Choroid plexus epithelial cell (primary cell): Measurements from ENCODE around the gene PRKAG2.

ENCODE experiments used
- DNase-seq: peaks from one replicate; pipeline ENCODE4 v3.0.0-alpha.2; 2010; ENCODE audit warnings: low read depth
- H3K4me3 ChIP-seq: 2 replicates; pipeline ENCODE4 v1.5.1; 2011; ENCODE audit warnings: low read depth, mild to moderate bottlenecking, control low read depth, low read length, moderate library complexity
- TF ChIP-seq, protein P1 (sequence below): conservative IDR thresholded peaks from 2 replicates; pipeline ENCODE4 v1.5.1; 2011; ENCODE audit warnings: low read depth, mild to moderate bottlenecking, control low read depth, inconsistent platforms, low read length, moderate library complexity

Gene PRKAG2

DNA sequence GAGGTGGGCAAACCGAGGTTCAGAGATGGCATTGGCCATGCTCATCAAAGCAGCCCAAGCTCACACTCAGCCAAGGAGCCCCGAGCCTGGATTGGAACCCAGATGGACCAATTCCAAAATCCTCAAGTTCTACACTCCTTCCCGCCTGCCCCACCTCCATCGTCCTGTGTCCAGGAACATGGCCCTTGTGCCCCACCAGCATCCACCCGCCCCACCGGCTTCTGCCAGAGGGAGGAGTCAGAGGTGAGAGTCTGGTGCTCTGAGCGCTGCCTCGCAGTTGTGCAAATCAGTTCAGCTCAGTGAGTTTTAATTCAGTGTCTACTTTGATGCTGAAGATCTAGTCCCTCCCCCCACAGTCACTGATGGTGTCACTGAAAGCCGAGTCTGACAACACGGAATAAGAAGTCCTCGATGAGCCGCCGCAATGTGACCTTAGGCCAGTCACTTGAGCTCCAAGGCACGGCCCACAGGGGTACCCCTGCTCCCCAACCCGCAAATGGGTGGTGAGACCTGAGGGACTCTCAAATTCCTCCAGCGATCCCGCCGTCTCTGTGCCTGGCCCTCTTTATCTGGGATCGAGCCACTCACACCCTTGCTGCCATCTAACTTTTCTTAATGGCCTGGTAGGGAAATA lies 26.3 kb downstream of the PRKAG2 start:
- DNase-seq, result no peak
- no peak overlapping the region for H3K4me3 ChIP-seq
- TF ChIP-seq, protein P1, sequence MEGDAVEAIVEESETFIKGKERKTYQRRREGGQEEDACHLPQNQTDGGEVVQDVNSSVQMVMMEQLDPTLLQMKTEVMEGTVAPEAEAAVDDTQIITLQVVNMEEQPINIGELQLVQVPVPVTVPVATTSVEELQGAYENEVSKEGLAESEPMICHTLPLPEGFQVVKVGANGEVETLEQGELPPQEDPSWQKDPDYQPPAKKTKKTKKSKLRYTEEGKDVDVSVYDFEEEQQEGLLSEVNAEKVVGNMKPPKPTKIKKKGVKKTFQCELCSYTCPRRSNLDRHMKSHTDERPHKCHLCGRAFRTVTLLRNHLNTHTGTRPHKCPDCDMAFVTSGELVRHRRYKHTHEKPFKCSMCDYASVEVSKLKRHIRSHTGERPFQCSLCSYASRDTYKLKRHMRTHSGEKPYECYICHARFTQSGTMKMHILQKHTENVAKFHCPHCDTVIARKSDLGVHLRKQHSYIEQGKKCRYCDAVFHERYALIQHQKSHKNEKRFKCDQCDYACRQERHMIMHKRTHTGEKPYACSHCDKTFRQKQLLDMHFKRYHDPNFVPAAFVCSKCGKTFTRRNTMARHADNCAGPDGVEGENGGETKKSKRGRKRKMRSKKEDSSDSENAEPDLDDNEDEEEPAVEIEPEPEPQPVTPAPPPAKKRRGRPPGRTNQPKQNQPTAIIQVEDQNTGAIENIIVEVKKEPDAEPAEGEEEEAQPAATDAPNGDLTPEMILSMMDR, result no peak

DNA sequence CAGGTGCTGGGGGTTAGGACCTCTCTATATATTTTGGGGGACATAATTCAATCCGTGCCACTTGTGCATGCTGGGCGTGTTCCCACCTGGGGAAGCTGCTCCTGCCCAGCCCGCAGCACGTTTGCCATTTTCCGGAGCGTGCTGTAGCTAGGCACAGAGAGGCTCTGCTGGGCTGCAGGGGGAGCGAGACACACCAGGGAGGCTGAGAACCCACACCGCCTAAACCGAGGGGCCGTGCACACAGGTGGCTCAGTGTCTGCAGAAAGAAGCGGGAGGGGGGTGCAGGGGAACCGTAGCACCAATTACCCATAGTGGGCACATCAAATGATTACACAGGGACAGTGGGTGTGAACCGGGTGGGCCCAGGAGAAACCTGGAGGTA lies 27.0 kb downstream of the PRKAG2 start:
- no peak overlapping the region for H3K4me3 ChIP-seq
- TF ChIP-seq, protein P1, result no peak
- DNase-seq, result no peak

DNA sequence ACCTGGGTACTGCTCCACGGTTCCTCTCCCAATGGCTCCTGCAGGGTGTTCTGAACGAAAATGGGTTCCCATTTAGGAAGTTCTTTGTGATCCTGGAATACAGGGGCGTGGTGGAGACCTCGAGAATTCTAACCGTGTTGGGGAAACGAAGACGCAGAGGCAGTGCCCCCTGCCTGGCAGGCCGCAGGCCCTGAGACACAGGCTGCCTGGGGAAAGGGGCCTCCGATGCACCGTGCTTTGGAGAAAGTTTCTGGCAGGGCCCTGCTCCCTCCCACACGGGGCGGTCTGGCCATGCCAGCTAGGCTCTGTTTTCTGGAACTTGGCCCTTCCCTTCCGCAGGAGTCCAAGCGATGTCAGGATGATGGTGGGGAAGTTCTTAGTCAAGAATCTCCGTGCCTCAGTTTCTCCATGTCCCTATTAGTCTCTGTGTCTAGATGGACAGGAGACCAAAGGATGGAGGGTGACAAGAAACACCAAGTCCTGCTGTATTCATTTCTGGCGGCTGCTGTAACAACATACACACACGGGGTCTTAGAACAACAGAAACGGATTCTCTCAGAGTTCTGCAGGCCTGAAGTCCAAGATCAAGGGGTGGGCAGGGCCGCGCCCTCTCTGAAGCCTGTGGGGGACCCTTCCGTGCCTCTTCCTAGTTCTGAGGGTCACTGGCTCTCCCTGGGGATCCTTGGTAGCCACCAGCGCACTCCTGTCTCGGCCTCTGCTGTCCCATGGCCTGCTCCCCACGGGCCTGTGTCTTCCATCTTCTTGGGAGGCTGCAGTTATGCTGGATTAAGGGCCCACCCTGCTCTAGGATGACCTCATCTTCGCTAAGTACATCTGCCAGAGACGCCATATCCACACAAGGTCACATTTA lies 27.7 kb downstream of the PRKAG2 start:
- no peak overlapping the region for H3K4me3 ChIP-seq
- TF ChIP-seq, protein P1, result no peak

DNA sequence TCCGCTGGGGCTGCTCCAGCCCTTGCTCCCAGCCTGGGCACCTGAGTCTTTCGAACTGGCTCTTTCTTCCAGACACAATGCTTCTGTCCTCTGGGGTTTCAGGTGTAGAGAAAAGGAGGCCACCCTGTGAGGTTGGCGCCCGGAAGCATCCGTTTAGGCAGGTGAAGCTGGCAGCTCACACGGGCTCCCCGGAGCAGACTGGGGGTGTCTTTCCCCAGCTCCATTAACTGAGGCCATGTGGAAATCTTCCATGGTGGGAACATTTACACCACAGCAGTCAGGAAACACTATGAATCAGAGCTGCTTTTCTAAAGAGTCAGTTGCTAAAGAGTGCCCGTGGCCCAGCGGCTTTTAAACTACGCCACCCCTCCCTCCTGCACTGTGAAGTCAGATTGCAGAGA lies 29.2 kb downstream of the PRKAG2 start:
- TF ChIP-seq, protein P1, result no peak
- DNase-seq, result peak; percentile 69
- H3K4me3 ChIP-seq, result no peak overlapping the region

More for the DNA sequence above, 27.7 kb downstream of the PRKAG2 start:
- DNase-seq, result no peak

DNA sequence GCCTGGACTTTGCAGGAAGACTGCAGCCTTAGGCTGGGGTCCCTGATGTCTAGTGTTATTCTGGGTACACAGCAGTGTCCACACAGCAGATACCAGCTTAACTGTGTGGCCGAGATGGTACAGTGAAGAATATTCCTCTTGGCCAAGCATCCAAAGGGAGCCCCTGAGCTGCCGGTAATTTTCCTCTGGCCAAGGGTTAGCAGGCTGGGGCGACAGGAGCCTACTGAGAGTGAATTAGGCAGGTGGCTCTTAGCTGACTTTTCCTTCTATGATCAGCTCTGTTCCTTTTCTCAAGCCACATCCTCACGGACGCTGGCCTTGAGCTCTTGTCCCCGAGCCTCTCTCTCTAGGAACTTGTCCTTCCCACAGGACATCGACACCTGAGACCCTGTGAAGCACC lies 29.8 kb downstream of the PRKAG2 start:
- TF ChIP-seq, protein P1, result no peak
- H3K4me3 ChIP-seq, result no peak overlapping the region
- no peak for DNase-seq

DNA sequence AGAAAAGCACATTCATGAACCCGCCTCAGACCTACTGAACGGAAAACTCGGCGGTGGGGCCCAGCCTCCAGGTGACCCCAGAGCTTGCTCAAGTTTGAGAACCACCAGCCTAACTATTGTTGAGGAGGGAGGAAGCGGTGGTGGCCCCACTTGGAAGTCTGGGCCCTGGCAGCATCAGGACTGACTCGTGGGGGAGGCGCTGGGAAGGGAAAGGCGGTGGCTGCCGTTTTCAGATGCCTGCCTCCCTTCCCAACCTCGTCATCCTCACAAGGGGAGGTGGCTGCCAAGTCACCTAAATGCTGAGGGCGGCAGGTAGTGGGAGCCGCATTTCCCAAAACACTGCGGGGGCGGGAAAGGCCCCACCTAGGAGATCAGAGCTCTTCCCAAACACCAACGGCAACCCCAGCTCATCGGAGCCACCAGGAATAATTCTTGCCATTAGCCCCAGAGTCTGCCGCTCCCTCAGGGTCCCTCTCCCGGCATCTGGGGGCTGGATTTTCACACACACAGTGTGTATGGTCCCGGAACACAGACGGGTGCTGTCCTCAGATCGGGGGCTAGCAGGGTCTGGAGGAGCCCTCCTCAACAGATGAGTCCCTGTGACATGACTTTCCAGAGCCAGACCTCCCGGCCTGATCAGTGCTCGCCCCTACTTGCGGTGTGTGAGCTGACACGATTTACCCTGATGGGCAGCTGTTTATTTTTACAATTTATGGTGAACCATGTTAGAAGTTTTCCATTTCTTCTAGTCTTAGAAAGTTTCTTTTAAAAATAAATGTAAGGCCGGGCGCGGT lies 31.3 kb downstream of the PRKAG2 start:
- H3K4me3 ChIP-seq, result no peak overlapping the region
- DNase-seq, result no peak
- TF ChIP-seq, protein P1, result no peak
